Right ventricle myocardium superior (tissue), 1 donor: ENCODE data around the gene DAPK2. TPM values are rescaled to one million over a fixed set of nuclear protein-coding genes. Genes with fewer than 3 reads are reported as not detected.

ENCODE experiments used
- microRNA-seq: library from miRNA; unstranded; fragments of <30 nt; microRNA quantifications from one replicate; pipeline ENCODE4 v1.2.0, GENCODE V29; 2020
- total RNA-seq: library from RNA; stranded (reverse); fragmentation: NEBNext Ultra II Directional; extraction: Animal tissue kit (Norgen Biotek cat#: 25700); gene quantifications from one replicate; pipeline ENCODE4 v1.2.1, GENCODE V29; 2021
- donor health status: DM: no; HTN: yes; CAD: no; lungs with severe emphysema.

The DAPK2 gene
- total RNA-seq, 1 donor from 2014 or later: 48.2 TPM

Small RNA genes lying within 50 kb of the gene (microRNA-seq; reads per million reads assigned to microRNA genes)
- gene MIR422A: not detected

Other genes with a start within 250 kb of the DAPK2 start
- gene HERC1, start 212.5 kb downstream of the DAPK2 start, total RNA-seq: 75.2 TPM
- gene CIAO2A, start 47.4 kb upstream of the DAPK2 start, total RNA-seq: 57.9 TPM
- 86.3 TPM for gene SNX1, start 49.5 kb upstream of the DAPK2 start, total RNA-seq
- gene SNX22, start 105.2 kb upstream of the DAPK2 start, total RNA-seq: 4.2 TPM
- gene PPIB, start 116.5 kb upstream of the DAPK2 start, total RNA-seq: 94.9 TPM